Peyer's patch (tissue), 4 donors: Measurements from ENCODE around the gene DUSP1. TPM values are rescaled to one million over a fixed set of nuclear protein-coding genes. Genes with fewer than 3 reads are reported as not detected.
A peak's percentile ranks its signal among the peaks of the same experiment; 100 is the strongest.

Experiments
- DNase-seq, 3 donors: peaks; one replicate each; pipeline ENCODE4 v3.0.0-alpha.2; 2017 to 2019
- H3K27ac ChIP-seq, 4 donors: fragments of 200-600 bp; sonication (generic); one replicate each; pipeline ENCODE4 v1.5.1; 2016 to 2019
- H3K27me3 ChIP-seq, 2 donors: fragments of 200-600 bp; sonication (generic); one replicate each; pipeline ENCODE4 v1.5.1; 2019
- H3K36me3 ChIP-seq, 3 donors: fragments of 200-600 bp; sonication (generic); one replicate each; pipeline ENCODE4 v1.5.1; 2016 to 2019
- H3K4me1 ChIP-seq, 4 donors: fragments of 200-600 bp; sonication (generic); one replicate each; pipeline ENCODE4 v1.5.1; 2016 to 2019
- H3K4me3 ChIP-seq, 4 donors: fragments of 200-600 bp; sonication (generic); 1 replicate in 3 of 4; 2 replicates in 1 of 4; pipeline ENCODE4 v1.5.1; 2016 to 2019; ENCODE audit warnings: mild to moderate bottlenecking in 1 of 4
- H3K9me3 ChIP-seq, 4 donors: fragments of 200-600 bp; sonication (generic); one replicate each; pipeline ENCODE4 v1.5.1; 2016 to 2019; ENCODE audit warnings: mild to moderate bottlenecking in 1 of 4
- CTCF ChIP-seq, 6 experiments: fragments of 450-650 bp in 4 of 6; fragments of 200-600 bp in 2 of 6; sonication (generic) in 1 of 6; IDR thresholded peaks; one replicate each; pipeline ENCODE4 v1.5.1; 2017 to 2019; ENCODE audit warnings: antibody characterized with exemption in 6 of 6, mild to moderate bottlenecking in 3 of 6, moderate library complexity in 1 of 6
- POLR2A ChIP-seq, 2 donors: fragments of 450-650 bp; IDR thresholded peaks; one replicate each; pipeline ENCODE4 v1.5.1; 2017; ENCODE audit warnings: antibody characterized with exemption in 2 of 2, mild to moderate bottlenecking in 2 of 2, moderate library complexity in 2 of 2
- total RNA-seq, 4 donors: library from RNA; depleted of rRNA; stranded (reverse); fragments of >200 nt; gene quantifications; one replicate each; pipeline ENCODE4 v1.1.0, GENCODE V29; 2016

DUSP1 gene
- total RNA-seq, 4 donors from 2014 or later, result 155 to 427 (median 285) TPM

DNA sequence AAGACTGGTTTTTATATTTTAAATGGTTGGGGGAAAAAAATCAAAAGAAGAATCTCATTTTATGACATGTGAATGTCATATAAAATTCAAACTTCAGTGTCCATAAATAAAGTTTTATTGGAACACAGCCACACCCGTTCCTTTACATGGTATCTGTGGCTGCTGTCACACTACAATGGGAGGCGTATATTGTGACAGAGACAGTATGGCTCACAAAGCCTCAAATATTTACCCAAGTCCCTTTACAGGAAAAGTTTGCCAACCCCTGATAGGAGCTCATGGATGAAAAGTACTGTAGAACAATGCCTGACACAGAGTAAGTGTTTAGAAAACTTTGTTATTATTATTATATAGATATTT is 5.2 kb upstream of the DUSP1 start:
- Histone ChIP-seq H3K4me1 (peaks cover 16 to 60% (median 28%) of the 10 kb centered on the region in 4 donors), H3K27ac (peak overlapping the region; percentile 80 to 100 (median 100)), H3K27me3 (no peaks in the 10 kb centered on the region)

GRCh38 chr5:172775326-172776234 is 4.6 kb upstream of the DUSP1 start:
- H3K4me3 ChIP-seq, result no peak overlapping the region
- H3K27me3 ChIP-seq, result no peaks in the 10 kb centered on the region
- H3K4me1 ChIP-seq, result peaks cover 16 to 60% (median 28%) of the 10 kb centered on the region in 4 donors
- TF ChIP-seq POLR2A (IDR thresholded peaks at IDR 0.05) (peak; percentile 62 to 69), CTCF (IDR thresholded peaks at IDR 0.05) (no peak)
- no peaks in the 10 kb centered on the region for H3K9me3 ChIP-seq
- peak in 2 of 3 donors; percentile 38 to 90 for DNase-seq
- H3K27ac ChIP-seq, result peak overlapping the region; percentile 99 to 100 (median 100)
- H3K36me3 ChIP-seq, result peaks cover 0 to 2% (median 0%) of the 10 kb centered on the region in 3 donors

More for the DNA sequence above, 5.2 kb upstream of the DUSP1 start:
- Histone ChIP-seq H3K36me3 (no peaks in the 10 kb centered on the region), H3K4me3 (no peak overlapping the region), H3K9me3 (no peaks in the 10 kb centered on the region)
- DNase-seq, result peak in 1 of 3 donors; percentile 41
- TF ChIP-seq POLR2A (IDR thresholded peaks at IDR 0.05) (no peak), CTCF (IDR thresholded peaks at IDR 0.05) (no peak)

DNA sequence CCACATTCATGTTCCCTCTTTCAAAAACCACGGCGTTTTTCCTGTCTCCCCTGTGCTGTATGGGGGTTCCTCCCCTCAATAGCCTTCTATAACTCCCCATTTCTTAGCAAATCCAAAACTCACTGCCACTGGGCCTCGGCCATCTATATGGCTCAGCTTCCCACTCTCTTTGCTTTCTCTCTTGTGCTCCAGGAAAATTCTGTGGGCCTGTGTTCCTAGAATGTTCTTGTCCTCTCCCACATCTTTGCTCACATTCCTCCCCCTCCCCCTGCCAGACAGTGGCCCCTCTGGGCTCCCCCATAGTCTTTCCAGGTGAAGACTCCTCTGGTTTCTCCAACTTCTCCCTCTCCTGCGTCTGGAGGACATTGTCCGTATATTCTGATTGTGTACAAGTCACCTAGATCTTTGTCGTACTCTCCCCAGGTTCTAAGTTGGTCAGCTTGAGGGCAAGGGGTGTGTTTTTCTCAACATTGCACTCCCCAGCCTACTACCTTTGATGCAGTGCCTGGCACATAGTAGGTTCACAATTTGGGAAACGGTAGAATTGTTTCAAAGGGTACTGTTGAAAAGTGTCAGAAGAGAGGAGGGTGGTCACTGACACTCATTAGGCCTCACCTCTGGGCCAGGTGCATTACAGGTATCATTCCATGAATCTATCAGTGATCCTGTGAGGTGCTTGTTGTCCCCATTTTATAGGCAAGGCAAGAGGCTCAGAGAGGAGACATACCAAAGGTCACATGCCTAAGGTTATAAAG is 3.7 kb upstream of the DUSP1 start:
- peaks cover 16 to 54% (median 28%) of the 10 kb centered on the region in 4 donors for H3K4me1 ChIP-seq
- H3K27ac ChIP-seq, result peak overlapping the region; percentile 99 to 100 (median 100)
- TF ChIP-seq POLR2A (IDR thresholded peaks at IDR 0.05) (no peak), CTCF (IDR thresholded peaks at IDR 0.05) (no peak)
- peaks cover 0 to 9% (median 0%) of the 10 kb centered on the region in 3 donors for H3K36me3 ChIP-seq
- no peak overlapping the region for H3K4me3 ChIP-seq
- no peaks in the 10 kb centered on the region for H3K9me3 ChIP-seq
- H3K27me3 ChIP-seq, result no peaks in the 10 kb centered on the region
- peak in 1 of 3 donors; percentile 40 for DNase-seq

DNA sequence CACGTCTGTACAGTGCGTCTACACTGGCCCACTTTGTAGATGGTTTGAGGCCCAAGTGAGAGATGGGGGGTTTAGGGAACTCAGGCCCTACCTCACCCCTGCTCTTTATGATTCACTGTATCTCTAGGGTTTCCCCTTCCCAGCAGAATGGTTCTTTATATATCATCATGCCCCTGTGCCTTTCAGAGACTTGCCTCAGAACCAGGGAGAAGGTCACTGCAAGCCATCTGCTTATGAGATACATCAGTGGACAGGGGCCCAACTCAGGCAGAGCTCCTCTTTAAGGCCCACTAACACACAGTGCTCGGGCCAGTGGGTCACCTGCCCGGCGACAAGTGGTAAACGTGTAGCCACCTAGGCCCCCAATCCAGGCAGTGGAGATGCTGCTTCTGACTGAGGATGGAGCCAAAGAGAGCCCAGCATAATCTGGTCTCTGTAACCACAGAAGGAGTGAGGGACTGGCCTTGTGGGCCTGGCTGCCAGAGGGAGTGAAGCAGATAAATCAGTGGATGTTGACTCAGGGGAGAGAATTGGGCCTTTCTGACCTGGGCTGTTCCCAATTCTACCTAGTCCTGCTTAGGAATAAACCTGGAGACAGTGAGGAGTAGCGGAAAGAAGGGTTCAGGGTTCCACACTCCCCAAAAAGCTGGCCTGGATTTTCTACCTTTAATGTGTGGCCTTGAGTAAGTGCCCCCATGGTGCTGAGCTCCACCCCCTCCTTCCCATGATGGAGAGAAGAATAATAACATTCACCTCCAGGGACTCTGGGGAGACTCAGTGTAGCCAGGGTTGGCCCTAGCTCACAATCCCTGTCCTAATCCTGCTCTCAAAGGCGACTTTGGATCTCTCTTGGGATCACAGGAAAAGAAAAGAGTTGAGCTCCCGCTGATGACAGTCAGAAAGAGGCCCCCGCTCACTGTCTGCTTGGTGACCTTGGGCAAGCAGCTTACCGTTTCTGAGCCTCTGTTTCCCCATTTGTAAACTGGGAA is 2.8 kb upstream of the DUSP1 start:
- H3K4me3 ChIP-seq, result no peak overlapping the region
- no peaks in the 10 kb centered on the region for H3K27me3 ChIP-seq
- DNase-seq, result peak in 1 of 3 donors; percentile 52
- H3K9me3 ChIP-seq, result no peaks in the 10 kb centered on the region
- H3K36me3 ChIP-seq, result peaks cover 0 to 18% (median 3%) of the 10 kb centered on the region in 3 donors
- peak overlapping the region; percentile 99 to 100 (median 100) for H3K27ac ChIP-seq
- peaks cover 14 to 48% (median 27%) of the 10 kb centered on the region in 4 donors for H3K4me1 ChIP-seq
- TF ChIP-seq CTCF (IDR thresholded peaks at IDR 0.05) (no peak), POLR2A (IDR thresholded peaks at IDR 0.05) (no peak)
